Esophagus muscularis mucosa (tissue), 4 donors: ENCODE data around the gene ST6GALNAC3. TPM values are rescaled to one million over a fixed set of nuclear protein-coding genes. Genes with fewer than 3 reads are reported as not detected.

Source experiments
- DNase-seq: peaks from one replicate; pipeline ENCODE4 v3.0.0-alpha.2; 2017; ENCODE audit errors: extremely low spot score
- H3K27ac ChIP-seq, 4 donors: fragments of 200-600 bp; sonication (generic); replicated peaks in 1 of 4; 1 replicate in 3 of 4; 2 replicates in 1 of 4; pipeline ENCODE4 v1.5.1; 2016 to 2019; ENCODE audit warnings: mild to moderate bottlenecking in 1 of 4
- H3K27me3 ChIP-seq, 4 donors: fragments of 200-600 bp; sonication (generic); one replicate each; pipeline versions ENCODE4 v1.5.1 to v1.6.0; 2016 to 2019
- H3K36me3 ChIP-seq, 4 donors: fragments of 200-600 bp; sonication (generic); one replicate each; pipeline ENCODE4 v1.5.1; 2016 to 2019
- H3K4me1 ChIP-seq, 4 donors: fragments of 200-600 bp; sonication (generic); one replicate each; pipeline ENCODE4 v1.5.1; 2016 to 2019
- H3K4me3 ChIP-seq, 4 donors: fragments of 200-600 bp; sonication (generic); 1 replicate in 2 of 4; 2 replicates in 2 of 4; pipeline ENCODE4 v1.5.1; 2016 to 2019; ENCODE audit warnings: mild to moderate bottlenecking in 4 of 4, moderate library complexity in 1 of 4
- H3K9me3 ChIP-seq, 4 donors: fragments of 200-600 bp; sonication (generic); 1 replicate in 3 of 4; 2 replicates in 1 of 4; pipeline ENCODE4 v1.5.1; 2016 to 2019
- CTCF ChIP-seq, 3 experiments: fragments of 200-600 bp in 2 of 3; fragments of 450-650 bp in 1 of 3; sonication (generic) in 2 of 3; IDR thresholded peaks; one replicate each; pipeline ENCODE4 v1.5.1; 2017 to 2019; ENCODE audit warnings: antibody characterized with exemption in 3 of 3, mild to moderate bottlenecking in 2 of 3, moderate library complexity in 1 of 3
- EP300 ChIP-seq: sonication (generic); formaldehyde crosslinking; IDR thresholded peaks from one replicate; pipeline ENCODE4 v1.6.1; 2017; ENCODE audit warnings: antibody characterized with exemption
- POLR2A ChIP-seq: fragments of 450-650 bp; IDR thresholded peaks from one replicate; pipeline ENCODE4 v1.6.1; 2017; ENCODE audit warnings: antibody characterized with exemption, moderate library complexity, mild to moderate bottlenecking, low read depth
- POLR2AphosphoS5 ChIP-seq, 2 donors: sonication (generic); formaldehyde crosslinking; IDR thresholded peaks; one replicate each; pipeline ENCODE4 v1.6.1; 2017; ENCODE audit warnings: antibody characterized with exemption in 2 of 2
- WGBS: methylation state at CpG from one replicate; pipeline ENCODE4 v1.1.5; 2018; 5-methylcytosine and 5-hydroxymethylcytosine counted together
- intact Hi-C: fragments of 100-400 bp; cut with DNase I; formaldehyde crosslinking; loops from one replicate; pipeline ENCODE4 v1.15.1; 2023
- total RNA-seq, 4 donors: library from RNA; depleted of rRNA; stranded (reverse); fragments of >200 nt; gene quantifications; one replicate each; pipeline versions ENCODE4 v1.1.0 to v1.2.1, GENCODE V29; 2016

Gene ST6GALNAC3
- total RNA-seq, 4 donors from 2014 or later = 2.1 to 6.8 (median 4.8) TPM

GRCh38 chr1:76580206-76580605 is 505.7 kb downstream of the ST6GALNAC3 start:
- Histone ChIP-seq H3K27me3 (no peaks in the 10 kb centered on the region), H3K4me1 (no peaks in the 10 kb centered on the region), H3K9me3 (no peaks in the 10 kb centered on the region), H3K36me3 (no peaks in the 10 kb centered on the region), H3K4me3 (no peak overlapping the region), H3K27ac (no peak overlapping the region)
- WGBS = 97% methylated on average over 2 of the region's 2 CpGs
- no peak for DNase-seq
- intact Hi-C loops = no loop called here
- TF ChIP-seq POLR2A = no peak
- no peak for TF ChIP-seq CTCF (IDR thresholded peaks at IDR 0.05)
- TF ChIP-seq POLR2AphosphoS5 (IDR thresholded peaks at IDR 0.05) = no peak
- no peak for TF ChIP-seq EP300

DNA sequence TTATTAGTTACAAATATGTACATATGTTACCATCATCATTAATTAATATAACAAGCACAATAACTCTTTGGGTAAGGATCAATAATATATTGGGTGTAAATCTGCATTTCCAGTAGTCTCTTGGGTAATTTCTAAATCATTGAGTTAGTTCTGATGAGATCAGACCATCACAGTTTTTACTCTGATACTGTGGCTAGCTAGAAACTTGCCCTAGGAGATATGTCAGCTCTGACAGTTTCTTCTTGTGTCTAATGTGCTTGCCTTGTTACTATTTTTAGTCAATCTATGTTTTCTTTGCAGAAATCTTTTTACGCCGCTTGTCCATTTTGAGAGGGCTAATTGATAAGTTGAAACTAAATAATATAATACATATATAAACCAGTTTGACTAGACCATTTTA is 507.2 kb downstream of the ST6GALNAC3 start:
- no peak overlapping the region for H3K4me3 ChIP-seq
- TF ChIP-seq CTCF (IDR thresholded peaks at IDR 0.05) (no peak), POLR2A (no peak), EP300 (no peak), POLR2AphosphoS5 (IDR thresholded peaks at IDR 0.05) (no peak)
- intact Hi-C loops = no loop called here
- 94% methylated on average over 2 of the region's 2 CpGs for WGBS
- H3K27ac ChIP-seq = no peak overlapping the region
- H3K27me3 ChIP-seq = no peaks in the 10 kb centered on the region
- no peaks in the 10 kb centered on the region for H3K9me3 ChIP-seq
- no peak for DNase-seq
- H3K36me3 ChIP-seq = no peaks in the 10 kb centered on the region
- H3K4me1 ChIP-seq = no peaks in the 10 kb centered on the region

DNA sequence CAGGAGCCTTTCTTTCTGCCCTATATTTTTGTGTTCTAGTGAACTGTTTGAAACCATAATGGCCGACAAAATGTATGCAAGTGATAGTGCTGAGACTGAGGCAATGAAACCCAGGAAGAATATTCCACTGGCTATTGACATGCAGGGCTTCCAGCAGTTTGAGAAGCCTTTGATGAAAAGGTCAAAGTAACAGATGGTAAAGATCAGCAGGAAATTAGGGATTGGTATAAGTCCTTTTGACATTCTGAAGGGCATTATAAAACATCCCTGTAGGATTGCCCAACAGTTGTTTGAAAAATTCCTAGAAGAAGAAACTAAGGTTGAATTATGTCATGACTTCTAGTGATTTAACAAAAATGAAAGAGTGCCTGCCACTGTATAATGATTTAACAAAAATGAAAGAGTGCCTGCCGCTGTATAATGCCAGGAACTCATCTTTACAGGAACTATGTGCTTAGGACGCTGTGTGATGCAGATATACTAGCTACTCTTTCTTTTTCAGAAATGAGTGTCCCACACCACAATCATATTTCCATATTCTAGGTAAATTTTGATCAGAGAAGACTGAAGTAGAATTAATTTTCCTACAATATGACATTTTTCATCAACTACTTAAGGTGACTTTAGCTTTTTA is 508.8 kb downstream of the ST6GALNAC3 start:
- intact Hi-C loops = no loop called here
- Histone ChIP-seq H3K9me3 (no peaks in the 10 kb centered on the region), H3K27me3 (no peaks in the 10 kb centered on the region), H3K27ac (no peak overlapping the region), H3K4me1 (no peaks in the 10 kb centered on the region), H3K36me3 (no peaks in the 10 kb centered on the region), H3K4me3 (no peak overlapping the region)
- WGBS = 96% methylated on average over 3 of the region's 3 CpGs
- TF ChIP-seq POLR2A (no peak), CTCF (IDR thresholded peaks at IDR 0.05) (no peak), EP300 (no peak), POLR2AphosphoS5 (IDR thresholded peaks at IDR 0.05) (no peak)
- DNase-seq = no peak

- TF ChIP-seq EP300 = no peak
- TF ChIP-seq CTCF (IDR thresholded peaks at IDR 0.05) = no peak
- no peak for TF ChIP-seq POLR2A
- no peak for TF ChIP-seq POLR2AphosphoS5 (IDR thresholded peaks at IDR 0.05)
- no peak overlapping the region for H3K27ac ChIP-seq
- H3K36me3 ChIP-seq = no peaks in the 10 kb centered on the region
- H3K27me3 ChIP-seq = no peaks in the 10 kb centered on the region
- H3K4me3 ChIP-seq = no peak overlapping the region
- intact Hi-C loops = no loop called here
- no peak for DNase-seq
- H3K9me3 ChIP-seq = no peaks in the 10 kb centered on the region
- H3K4me1 ChIP-seq = no peaks in the 10 kb centered on the region
- WGBS = 91% methylated on average over 1 of the region's 1 CpG
These were observed 509.4 kb downstream of the ST6GALNAC3 start for GRCh38 chr1:76583875-76584477.
